Esophagus squamous epithelium (tissue), 4 donors: ENCODE measurements around the gene CRYBB1.

Experiments
- POLR2A ChIP-seq, 4 donors: fragments of 450-650 bp; IDR thresholded peaks; one replicate each; pipeline ENCODE4 v1.6.1; 2017; ENCODE audit warnings: antibody characterized with exemption in 4 of 4, mild to moderate bottlenecking in 4 of 4, moderate library complexity in 3 of 4
- TF ChIP-seq, protein P1 (sequence below), 6 experiments: fragments of 450-650 bp in 4 of 6; fragments of 200-600 bp in 2 of 6; sonication (generic) in 2 of 6; IDR thresholded peaks; one replicate each; pipeline ENCODE4 v1.5.1; 2016 to 2019; ENCODE audit warnings: antibody characterized with exemption in 6 of 6, mild to moderate bottlenecking in 4 of 6, moderate library complexity in 4 of 6

DNA sequence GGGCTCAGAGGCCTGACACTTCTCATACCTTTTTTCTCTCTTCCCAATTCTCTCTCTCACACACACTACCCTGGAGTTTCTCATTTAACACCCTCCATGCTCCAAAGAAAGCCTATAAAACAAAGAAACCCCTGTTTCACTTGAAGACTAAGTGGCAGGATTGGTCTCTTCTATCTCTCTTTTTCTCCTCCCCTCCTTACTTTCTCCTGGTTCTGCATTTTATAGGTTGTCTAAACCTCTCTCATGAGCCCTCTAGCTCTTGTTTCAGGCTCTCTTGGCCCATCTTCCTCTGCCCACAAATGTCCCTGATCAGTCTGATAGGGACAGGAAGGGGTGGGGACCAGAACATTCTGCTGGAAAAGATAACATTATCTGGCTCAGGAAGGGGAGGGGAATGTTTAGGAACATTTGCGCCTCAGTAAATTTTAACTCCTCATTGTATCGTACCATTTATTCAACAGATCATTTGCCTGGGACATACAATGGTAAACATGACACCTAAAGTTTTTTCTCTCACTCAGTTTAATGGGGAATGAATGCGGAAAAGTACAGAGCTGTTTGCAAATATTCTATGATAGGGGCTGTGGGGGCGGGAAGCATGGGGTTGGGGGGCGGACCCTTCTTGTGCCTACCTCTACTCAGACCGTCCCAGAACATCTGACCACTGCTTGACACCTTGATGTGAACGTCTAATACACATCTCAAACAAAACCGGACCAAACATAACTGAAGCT, 14.8 kb upstream of the CRYBB1 start:
- TF ChIP-seq, protein P1, sequence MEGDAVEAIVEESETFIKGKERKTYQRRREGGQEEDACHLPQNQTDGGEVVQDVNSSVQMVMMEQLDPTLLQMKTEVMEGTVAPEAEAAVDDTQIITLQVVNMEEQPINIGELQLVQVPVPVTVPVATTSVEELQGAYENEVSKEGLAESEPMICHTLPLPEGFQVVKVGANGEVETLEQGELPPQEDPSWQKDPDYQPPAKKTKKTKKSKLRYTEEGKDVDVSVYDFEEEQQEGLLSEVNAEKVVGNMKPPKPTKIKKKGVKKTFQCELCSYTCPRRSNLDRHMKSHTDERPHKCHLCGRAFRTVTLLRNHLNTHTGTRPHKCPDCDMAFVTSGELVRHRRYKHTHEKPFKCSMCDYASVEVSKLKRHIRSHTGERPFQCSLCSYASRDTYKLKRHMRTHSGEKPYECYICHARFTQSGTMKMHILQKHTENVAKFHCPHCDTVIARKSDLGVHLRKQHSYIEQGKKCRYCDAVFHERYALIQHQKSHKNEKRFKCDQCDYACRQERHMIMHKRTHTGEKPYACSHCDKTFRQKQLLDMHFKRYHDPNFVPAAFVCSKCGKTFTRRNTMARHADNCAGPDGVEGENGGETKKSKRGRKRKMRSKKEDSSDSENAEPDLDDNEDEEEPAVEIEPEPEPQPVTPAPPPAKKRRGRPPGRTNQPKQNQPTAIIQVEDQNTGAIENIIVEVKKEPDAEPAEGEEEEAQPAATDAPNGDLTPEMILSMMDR (IDR thresholded peaks at IDR 0.05), result no peak
- TF ChIP-seq POLR2A (IDR thresholded peaks at IDR 0.05), result no peak
